Ishikawa (cell line): ENCODE data around the gene LYL1.

Source experiments
- CREB1 ChIP-seq: IDR thresholded peaks from 2 replicates; pipeline ENCODE4 v1.6.1; 2012; ENCODE audit warnings: low read depth
- EGR1 ChIP-seq: IDR thresholded peaks from 2 replicates; pipeline ENCODE4 v1.6.1; 2012
- FOXM1 ChIP-seq: IDR thresholded peaks from 2 replicates; pipeline ENCODE4 v1.6.1; 2012; ENCODE audit warnings: low read depth, borderline replicate concordance
- NFIC ChIP-seq: IDR thresholded peaks from 2 replicates; pipeline ENCODE4 v1.6.1; 2012
- TEAD4 ChIP-seq: IDR thresholded peaks from 2 replicates; pipeline ENCODE4 v1.6.1; 2012

- TF ChIP-seq EGR1 (no peak), TEAD4 (no peak), CREB1 (no peak), NFIC (no peak), FOXM1 (no peak)
These were observed 15.2 kb upstream of the LYL1 start, which contains the start of gene NACC1 for GRCh38 chr19:13117772-13118423.
